ENCODE data around the gene RPL28.
"Not testable (repeated sequence)": the region's sequence is repeated elsewhere in the genome, so short reads cannot be mapped to it uniquely, and the experiment has no call there.

RPL28 gene

DNA sequence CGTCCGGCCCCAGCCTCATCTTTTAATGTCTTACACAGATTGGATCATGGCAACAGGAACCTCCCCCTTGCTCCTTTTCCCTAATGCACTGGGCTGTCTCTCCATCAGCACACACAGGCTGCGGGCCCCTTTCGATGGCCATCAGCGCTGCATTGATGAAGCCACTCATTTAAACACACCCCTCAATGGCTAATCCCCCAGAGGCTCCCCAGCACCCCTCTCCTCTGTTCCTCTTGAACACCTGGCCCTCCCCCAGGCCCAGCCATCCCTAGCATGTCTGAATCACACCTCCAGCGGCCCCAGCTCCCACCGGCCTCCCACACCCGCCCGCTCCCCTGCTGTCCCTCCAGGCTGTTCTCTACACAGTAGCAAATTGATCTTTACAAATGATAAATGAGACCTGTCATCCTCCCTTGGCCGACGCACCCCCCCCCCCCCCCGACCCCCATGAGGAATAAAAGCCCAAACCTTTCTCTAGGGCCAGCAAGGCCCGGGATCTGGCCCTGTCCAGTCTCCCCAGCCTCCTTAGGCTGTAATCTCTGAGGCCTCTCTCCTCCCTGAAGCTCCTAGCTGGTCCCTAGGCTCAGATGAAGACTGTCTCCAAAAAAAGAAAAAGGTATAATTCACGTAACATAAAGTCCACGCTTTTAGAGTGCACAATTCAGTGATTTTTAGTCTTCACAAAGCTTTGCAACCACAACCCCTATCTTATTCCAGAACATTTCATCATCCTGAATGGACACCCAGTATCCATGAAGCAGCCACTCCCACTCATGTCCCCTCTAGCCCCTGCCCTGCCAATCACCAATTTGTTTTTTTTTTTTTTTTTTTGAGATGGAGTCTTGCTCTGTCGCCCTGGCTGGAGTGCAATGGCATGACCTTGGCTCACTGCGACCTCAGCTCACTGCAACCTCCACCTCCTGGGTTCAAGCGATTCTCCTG is 7.4 kb downstream of the RPL28 start:
- Histone ChIP-seq H3K4me3 (ENCODE audit: insufficient read depth, low read depth, low read length, poor library complexity, severe bottlenecking) (no peak overlapping the region), H3K36me3 (ENCODE audit: control insufficient read depth, insufficient read depth, low read length) (peaks cover 34% of the 10 kb centered on the region), H3K4me1 (ENCODE audit: control insufficient read depth, insufficient read depth, low read length, poor library complexity, severe bottlenecking) (peaks cover 11% of the 10 kb centered on the region), H3K27me3 (replicated peaks; ENCODE audit: control insufficient read depth, insufficient read depth, low read length, poor library complexity, severe bottlenecking) (no peaks in the 10 kb centered on the region), H3K27ac (ENCODE audit: insufficient read depth, low read length, poor library complexity, severe bottlenecking) (no peak overlapping the region), H3K9me3 (ENCODE audit: control insufficient read depth, low read length) (no peaks in the 10 kb centered on the region)
- DNase-seq, result no peak

DNA sequence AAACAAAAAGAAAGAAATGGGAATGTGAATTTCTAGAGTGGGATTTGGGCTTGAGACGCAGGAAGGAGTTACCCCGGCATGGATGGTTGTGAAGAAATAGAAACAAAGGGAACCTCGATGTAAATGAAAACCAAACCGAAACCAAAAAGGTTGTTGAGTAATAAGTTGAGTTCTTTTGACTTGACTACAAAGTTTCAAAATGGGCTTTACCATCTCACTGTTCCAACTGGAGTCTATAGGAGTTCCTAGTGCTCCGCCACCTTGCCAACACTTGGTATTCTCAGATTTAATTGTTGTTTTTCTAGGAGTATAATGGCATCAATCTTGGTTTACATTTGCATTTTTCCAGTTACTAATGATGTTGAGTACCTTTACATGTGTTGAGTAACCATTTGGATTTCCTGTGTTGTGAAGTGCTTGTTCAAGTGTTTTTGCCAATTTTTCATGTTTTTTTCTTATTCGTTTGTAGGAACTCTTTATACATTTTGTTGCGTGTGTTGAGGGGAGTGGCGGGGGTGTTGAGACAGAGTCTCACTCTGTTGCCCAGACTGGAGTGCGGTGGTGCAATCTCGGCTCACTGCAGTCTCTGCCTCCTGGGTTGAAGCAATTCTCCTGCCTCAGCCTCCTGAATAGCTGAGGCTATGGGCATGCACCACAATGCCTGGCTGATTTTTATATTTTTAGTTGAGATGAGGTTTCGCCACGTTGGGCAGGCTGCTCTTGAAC is 12.6 kb downstream of the RPL28 start:
- no peaks in the 10 kb centered on the region for H3K27me3 ChIP-seq (replicated peaks; ENCODE audit: control insufficient read depth, insufficient read depth, low read length, poor library complexity, severe bottlenecking)
- no peaks in the 10 kb centered on the region for H3K9me3 ChIP-seq (ENCODE audit: control insufficient read depth, low read length)
- no peak for DNase-seq
- peaks cover 27% of the 10 kb centered on the region for H3K36me3 ChIP-seq (ENCODE audit: control insufficient read depth, insufficient read depth, low read length)
- H3K4me3 ChIP-seq (ENCODE audit: insufficient read depth, low read depth, low read length, poor library complexity, severe bottlenecking), result no peak overlapping the region
- no peaks in the 10 kb centered on the region for H3K4me1 ChIP-seq (ENCODE audit: control insufficient read depth, insufficient read depth, low read length, poor library complexity, severe bottlenecking)
- no peak overlapping the region for H3K27ac ChIP-seq (ENCODE audit: insufficient read depth, low read length, poor library complexity, severe bottlenecking)

DNA sequence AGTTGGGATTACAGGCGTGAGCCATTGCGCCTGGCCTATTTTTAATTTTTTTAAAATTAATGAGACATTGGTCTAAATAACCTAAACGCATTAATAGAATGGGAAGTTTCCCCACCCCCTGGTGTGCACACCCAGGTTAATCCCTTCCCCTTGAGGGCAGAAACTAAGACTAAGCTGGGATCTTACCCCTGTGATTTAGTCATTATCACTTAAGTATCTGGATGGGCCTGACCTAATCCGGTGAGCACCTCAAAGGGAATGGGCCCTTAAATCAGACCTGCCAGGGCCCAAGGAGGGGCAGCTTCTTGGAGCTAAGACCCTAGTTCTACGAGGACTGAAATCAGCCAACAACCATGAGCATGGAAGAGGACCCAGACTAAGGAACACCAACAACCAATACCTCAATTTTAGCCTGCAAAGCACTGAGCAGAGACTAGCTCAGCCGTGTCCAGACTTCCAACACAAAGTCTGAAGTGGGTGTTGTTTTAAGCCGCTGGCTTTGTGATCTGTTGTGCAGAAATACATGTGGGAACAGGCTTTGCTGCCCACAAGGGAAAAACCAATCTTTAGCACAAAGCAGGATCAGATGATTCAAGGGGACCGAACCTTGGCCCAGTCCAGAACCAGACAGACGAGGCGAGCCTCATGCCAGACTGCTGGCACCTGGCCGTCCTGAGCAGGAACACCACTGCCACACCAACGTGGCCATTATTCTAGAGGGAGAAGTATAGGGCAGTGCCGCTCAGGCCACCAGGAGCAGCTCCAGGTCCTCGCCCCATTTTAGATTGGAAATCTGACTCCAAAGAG is 14.8 kb downstream of the RPL28 start:
- H3K36me3 ChIP-seq (ENCODE audit: control insufficient read depth, insufficient read depth, low read length), result peaks cover 31% of the 10 kb centered on the region
- H3K27me3 ChIP-seq (replicated peaks; ENCODE audit: control insufficient read depth, insufficient read depth, low read length, poor library complexity, severe bottlenecking), result no peaks in the 10 kb centered on the region
- H3K27ac ChIP-seq (ENCODE audit: insufficient read depth, low read length, poor library complexity, severe bottlenecking), result no peak overlapping the region
- H3K4me1 ChIP-seq (ENCODE audit: control insufficient read depth, insufficient read depth, low read length, poor library complexity, severe bottlenecking), result no peaks in the 10 kb centered on the region
- no peak for DNase-seq
- H3K4me3 ChIP-seq (ENCODE audit: insufficient read depth, low read depth, low read length, poor library complexity, severe bottlenecking), result no peak overlapping the region
- H3K9me3 ChIP-seq (ENCODE audit: control insufficient read depth, low read length), result no peaks in the 10 kb centered on the region

DNA sequence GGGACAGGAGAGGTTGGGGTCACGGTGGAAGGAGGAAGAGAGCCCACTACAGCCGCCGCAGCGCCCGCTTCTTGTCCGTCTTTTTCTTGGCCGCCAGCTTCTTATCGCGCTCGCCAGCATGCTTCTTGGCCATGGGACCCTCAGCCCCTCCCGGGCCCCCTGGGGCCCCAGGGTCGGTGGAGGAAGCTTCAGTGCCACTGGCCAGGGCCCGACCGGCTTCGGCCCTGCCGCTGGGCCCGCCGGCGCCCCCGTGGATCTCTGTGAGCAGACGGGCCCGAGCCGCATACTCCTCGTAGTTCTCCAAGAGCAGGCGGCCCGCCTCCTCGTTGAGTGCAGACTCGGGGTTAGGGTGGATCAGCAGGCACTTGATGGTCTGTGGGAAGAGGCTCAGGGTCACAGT is 15.7 kb downstream of the RPL28 start:
- H3K27me3 ChIP-seq (replicated peaks; ENCODE audit: control insufficient read depth, insufficient read depth, low read length, poor library complexity, severe bottlenecking); H3K9me3 ChIP-seq (ENCODE audit: control insufficient read depth, low read length); H3K27ac ChIP-seq (ENCODE audit: insufficient read depth, low read length, poor library complexity, severe bottlenecking); H3K4me3 ChIP-seq (ENCODE audit: insufficient read depth, low read depth, low read length, poor library complexity, severe bottlenecking); H3K4me1 ChIP-seq (ENCODE audit: control insufficient read depth, insufficient read depth, low read length, poor library complexity, severe bottlenecking); DNase-seq: not testable (repeated sequence)
- peaks cover 37% of the 10 kb centered on the region for H3K36me3 ChIP-seq (ENCODE audit: control insufficient read depth, insufficient read depth, low read length)

DNA sequence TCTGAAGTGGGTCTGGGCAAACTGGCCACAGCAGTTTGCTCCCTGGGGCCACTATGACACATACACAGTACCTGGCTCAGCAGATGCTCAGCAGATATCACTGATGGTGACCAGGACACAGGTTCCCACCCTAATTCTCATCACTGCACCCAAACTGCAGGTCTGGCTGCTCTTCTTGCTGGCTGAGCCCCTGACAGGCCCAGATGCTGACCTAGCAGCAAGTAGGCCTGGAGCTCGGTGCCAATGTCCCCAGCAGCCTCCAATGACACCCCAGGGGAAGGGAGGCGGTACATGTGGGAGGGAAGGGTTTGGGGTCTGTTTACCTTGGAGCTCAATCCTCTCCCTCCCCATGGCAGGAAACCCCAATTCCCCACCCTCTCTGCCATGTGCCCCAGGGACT is 16.8 kb downstream of the RPL28 start:
- no peak for DNase-seq
- H3K36me3 ChIP-seq (ENCODE audit: control insufficient read depth, insufficient read depth, low read length), result peaks cover 37% of the 10 kb centered on the region
- H3K4me3 ChIP-seq (ENCODE audit: insufficient read depth, low read depth, low read length, poor library complexity, severe bottlenecking), result no peak overlapping the region
- no peaks in the 10 kb centered on the region for H3K27me3 ChIP-seq (replicated peaks; ENCODE audit: control insufficient read depth, insufficient read depth, low read length, poor library complexity, severe bottlenecking)
- peaks cover 10% of the 10 kb centered on the region for H3K4me1 ChIP-seq (ENCODE audit: control insufficient read depth, insufficient read depth, low read length, poor library complexity, severe bottlenecking)
- H3K9me3 ChIP-seq (ENCODE audit: control insufficient read depth, low read length), result no peaks in the 10 kb centered on the region
- H3K27ac ChIP-seq (ENCODE audit: insufficient read depth, low read length, poor library complexity, severe bottlenecking), result no peak overlapping the region

DNA sequence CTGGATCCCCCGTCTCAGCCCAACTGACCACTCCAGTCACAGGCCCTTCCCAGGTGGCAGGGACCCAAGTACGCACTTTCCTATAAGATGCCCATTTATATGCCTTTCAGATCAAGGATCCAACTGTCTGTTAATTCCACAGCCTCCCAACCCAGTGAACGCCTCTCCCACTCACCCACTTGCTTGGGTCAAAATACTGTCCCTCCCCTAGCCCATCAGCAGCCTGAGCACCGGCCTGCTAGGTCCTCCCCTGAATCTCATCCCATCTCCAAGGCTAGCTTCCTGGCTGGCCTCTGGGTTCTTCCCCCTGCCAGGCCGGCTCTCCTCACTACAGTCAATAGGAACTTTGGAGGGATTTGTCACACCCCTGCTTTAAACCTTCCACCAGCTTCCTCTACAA is 19.9 kb downstream of the RPL28 start:
- Histone ChIP-seq H3K4me3 (ENCODE audit: insufficient read depth, low read depth, low read length, poor library complexity, severe bottlenecking) (no peak overlapping the region), H3K27ac (ENCODE audit: insufficient read depth, low read length, poor library complexity, severe bottlenecking) (no peak overlapping the region), H3K9me3 (ENCODE audit: control insufficient read depth, low read length) (no peaks in the 10 kb centered on the region), H3K36me3 (ENCODE audit: control insufficient read depth, insufficient read depth, low read length) (peaks cover 33% of the 10 kb centered on the region), H3K4me1 (ENCODE audit: control insufficient read depth, insufficient read depth, low read length, poor library complexity, severe bottlenecking) (peaks cover 14% of the 10 kb centered on the region), H3K27me3 (replicated peaks; ENCODE audit: control insufficient read depth, insufficient read depth, low read length, poor library complexity, severe bottlenecking) (no peaks in the 10 kb centered on the region)
- DNase-seq, result no peak

DNA sequence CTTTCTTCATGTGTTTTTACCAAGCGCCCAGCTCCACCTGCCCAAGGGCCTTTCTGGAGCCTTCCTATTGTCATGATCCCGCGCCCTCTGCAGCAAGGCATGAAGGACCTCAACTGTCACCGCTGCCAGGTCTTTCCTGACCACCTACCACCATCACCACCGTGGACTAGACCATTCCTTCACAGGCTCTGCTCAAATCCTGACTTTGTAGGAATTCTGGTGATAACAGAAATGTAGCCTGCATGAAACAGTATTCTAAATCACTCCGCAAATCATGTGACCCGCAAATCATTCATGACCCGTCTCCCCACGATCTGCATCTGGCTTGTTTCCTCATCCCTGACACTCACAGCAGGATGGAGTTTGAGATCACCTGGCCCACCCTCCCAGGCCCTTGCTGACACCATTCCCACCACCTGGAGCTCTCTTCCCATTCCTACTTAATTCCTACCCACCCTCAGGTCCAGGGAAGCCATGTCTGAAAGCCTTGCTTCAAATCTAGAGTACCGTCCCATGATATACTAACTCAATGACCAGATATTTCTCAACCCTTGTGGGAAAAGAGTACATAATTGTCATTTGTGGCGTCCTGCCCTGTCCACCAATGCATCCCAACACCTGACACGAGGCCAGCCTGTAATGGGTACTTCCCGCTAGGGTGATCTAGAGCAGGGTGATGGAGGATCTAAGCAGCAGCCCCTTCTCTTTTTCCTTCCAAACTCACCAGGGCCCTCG is 20.5 kb downstream of the RPL28 start:
- Histone ChIP-seq H3K4me3 (ENCODE audit: insufficient read depth, low read depth, low read length, poor library complexity, severe bottlenecking) (peak overlapping the region; percentile 85), H3K4me1 (ENCODE audit: control insufficient read depth, insufficient read depth, low read length, poor library complexity, severe bottlenecking) (peaks cover 14% of the 10 kb centered on the region), H3K27ac (ENCODE audit: insufficient read depth, low read length, poor library complexity, severe bottlenecking) (no peak overlapping the region), H3K36me3 (ENCODE audit: control insufficient read depth, insufficient read depth, low read length) (peaks cover 29% of the 10 kb centered on the region), H3K9me3 (ENCODE audit: control insufficient read depth, low read length) (no peaks in the 10 kb centered on the region), H3K27me3 (replicated peaks; ENCODE audit: control insufficient read depth, insufficient read depth, low read length, poor library complexity, severe bottlenecking) (no peaks in the 10 kb centered on the region)
- DNase-seq, result no peak

DNA sequence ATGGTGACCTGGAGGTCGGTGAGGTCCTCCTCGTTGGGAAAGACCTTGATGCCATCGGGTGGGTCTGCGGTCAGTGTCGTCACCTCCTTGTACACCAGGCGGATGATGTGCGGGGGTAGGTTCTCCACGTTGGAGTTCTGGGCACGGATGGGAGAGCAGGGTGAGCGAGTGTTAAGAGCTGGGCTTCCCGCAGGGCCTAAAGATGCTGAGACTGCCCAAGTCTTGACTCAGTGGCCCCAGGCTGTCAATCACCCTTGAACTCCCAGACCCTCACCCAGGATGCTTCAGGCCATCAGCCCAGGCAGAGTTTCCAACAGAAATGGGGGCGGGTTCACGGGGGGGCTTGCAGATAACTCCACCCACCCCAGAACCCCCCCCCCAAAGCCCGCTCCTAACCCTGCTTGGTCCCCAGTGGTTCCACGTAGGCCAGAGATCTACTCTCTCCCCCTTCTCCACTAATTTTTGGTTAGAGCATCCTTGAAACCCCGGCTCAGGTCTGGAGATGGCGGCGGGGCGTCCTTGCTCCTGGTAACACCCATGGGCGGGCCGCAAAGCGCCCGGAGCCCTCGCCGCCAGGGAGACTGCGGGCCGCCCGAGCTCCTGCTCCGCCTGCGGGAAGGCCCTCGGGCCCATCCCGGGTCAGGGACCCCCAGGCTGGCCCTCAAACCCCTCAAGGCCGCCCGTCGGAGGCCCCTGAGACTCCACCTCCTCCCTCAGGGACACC is 21.3 kb downstream of the RPL28 start:
- peak in 2 of 3 donors; percentile 5 to 27 for DNase-seq
- peak overlapping the region; percentile 85 for H3K4me3 ChIP-seq (ENCODE audit: insufficient read depth, low read depth, low read length, poor library complexity, severe bottlenecking)
- peaks cover 14% of the 10 kb centered on the region for H3K4me1 ChIP-seq (ENCODE audit: control insufficient read depth, insufficient read depth, low read length, poor library complexity, severe bottlenecking)

DNA sequence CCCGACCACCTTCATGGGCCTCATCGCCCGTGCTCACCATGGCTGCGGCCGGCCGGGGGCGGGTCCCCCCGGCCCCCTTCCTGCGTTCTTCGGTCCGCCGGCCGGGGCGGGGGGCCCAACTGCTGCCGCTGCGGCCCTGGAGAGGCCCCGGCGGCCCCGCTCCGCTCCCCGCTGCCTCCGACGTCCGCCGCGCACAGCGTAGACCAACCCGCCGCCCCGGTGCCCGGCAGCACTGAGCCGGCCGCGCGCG is 21.7 kb downstream of the RPL28 start, which contains the start of gene UBE2S:
Gene UBE2S (minus strand): TSS at position 239 of the 250 bp plus-strand sequence. CDS start 199 bp downstream, at position 40.
- H3K4me1 ChIP-seq (ENCODE audit: control insufficient read depth, insufficient read depth, low read length, poor library complexity, severe bottlenecking), result peaks cover 14% of the 10 kb centered on the region
- not testable (repeated sequence) for DNase-seq; H3K27me3 ChIP-seq (replicated peaks; ENCODE audit: control insufficient read depth, insufficient read depth, low read length, poor library complexity, severe bottlenecking); H3K9me3 ChIP-seq (ENCODE audit: control insufficient read depth, low read length)
- peaks cover 19% of the 10 kb centered on the region for H3K36me3 ChIP-seq (ENCODE audit: control insufficient read depth, insufficient read depth, low read length)
- peak within 1 kb of the TSS; percentile 97 for H3K27ac ChIP-seq (ENCODE audit: insufficient read depth, low read length, poor library complexity, severe bottlenecking)
- H3K4me3 ChIP-seq (ENCODE audit: insufficient read depth, low read depth, low read length, poor library complexity, severe bottlenecking), result peak within 1 kb of the TSS; percentile 85

More for the DNA sequence above, 21.3 kb downstream of the RPL28 start:
- no peaks in the 10 kb centered on the region for H3K27me3 ChIP-seq (replicated peaks; ENCODE audit: control insufficient read depth, insufficient read depth, low read length, poor library complexity, severe bottlenecking)
- peaks cover 24% of the 10 kb centered on the region for H3K36me3 ChIP-seq (ENCODE audit: control insufficient read depth, insufficient read depth, low read length)
- peak overlapping the region; percentile 97 for H3K27ac ChIP-seq (ENCODE audit: insufficient read depth, low read length, poor library complexity, severe bottlenecking)
- H3K9me3 ChIP-seq (ENCODE audit: control insufficient read depth, low read length), result no peaks in the 10 kb centered on the region

Data from effector memory CD4-positive, alpha-beta T cell (primary cell).